HTR-8/SVneo (cell line): ENCODE data around the gene LUZP2.
"Not testable (repeated sequence)": the region's sequence is repeated elsewhere in the genome, so short reads cannot be mapped to it uniquely, and the experiment has no call there.

Source experiments
- DNase-seq: peaks from one replicate; pipeline ENCODE4 v3.0.0; 2011; ENCODE audit warnings: low spot score, mixed read lengths; ENCODE audit not compliant: insufficient read length
- FAIRE-seq: peaks from 2 replicates; lab custom pipeline; 2011; peaks lifted over from hg19 to GRCh38; lab: Jason Lieb, UNC

The LUZP2 gene

DNA sequence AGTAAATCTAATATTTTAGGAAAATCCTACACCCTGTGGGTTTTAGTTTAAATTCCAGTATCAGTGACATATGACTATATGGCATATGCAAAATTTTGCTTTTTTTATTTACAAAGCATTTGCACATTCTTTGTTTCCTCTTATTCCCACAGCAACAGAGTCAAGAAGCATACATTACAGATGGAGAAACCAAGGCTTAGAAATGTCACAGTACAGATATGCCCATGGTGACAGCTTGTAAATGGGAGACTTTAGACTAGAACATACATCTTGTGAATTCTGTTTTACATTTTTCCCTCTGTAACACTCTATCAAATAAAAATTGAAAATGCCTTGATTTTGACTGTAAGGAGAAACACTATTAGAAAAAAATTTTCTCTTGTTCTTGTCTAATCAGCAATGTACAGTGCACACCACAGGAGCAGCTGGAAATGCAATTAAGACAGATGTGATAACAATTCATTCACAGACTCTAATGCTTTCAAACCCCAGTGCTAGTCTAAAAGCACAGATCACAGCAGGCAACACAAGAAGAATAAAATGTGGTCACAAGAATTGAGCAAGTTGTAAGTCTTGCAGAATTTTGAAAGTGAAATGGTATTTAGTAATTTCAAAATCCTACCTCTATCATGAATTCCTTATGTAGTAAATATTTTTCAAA, 375.9 kb downstream of the LUZP2 start:
- DNase-seq (no peak), FAIRE-seq (no peak)

DNA sequence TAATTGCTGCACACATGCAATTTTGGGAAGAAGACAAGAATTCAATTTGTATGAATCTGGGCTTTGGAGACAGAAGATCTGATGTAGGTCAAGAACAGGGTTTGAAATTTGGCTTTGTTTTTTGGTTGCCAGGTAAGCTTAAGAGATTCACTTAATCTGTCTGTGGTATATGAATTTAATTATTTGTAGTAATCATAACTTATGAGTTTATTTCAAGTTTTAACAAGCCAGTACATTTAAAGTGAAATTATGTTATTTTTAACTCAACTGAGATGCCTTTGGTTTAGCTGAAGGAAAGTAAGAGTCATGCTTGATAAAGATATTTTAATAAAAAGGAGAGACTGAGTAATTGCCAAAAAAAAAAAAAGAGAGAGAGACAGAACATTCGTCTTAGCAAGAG, 384.1 kb downstream of the LUZP2 start:
- FAIRE-seq (no peak), DNase-seq (no peak)

DNA sequence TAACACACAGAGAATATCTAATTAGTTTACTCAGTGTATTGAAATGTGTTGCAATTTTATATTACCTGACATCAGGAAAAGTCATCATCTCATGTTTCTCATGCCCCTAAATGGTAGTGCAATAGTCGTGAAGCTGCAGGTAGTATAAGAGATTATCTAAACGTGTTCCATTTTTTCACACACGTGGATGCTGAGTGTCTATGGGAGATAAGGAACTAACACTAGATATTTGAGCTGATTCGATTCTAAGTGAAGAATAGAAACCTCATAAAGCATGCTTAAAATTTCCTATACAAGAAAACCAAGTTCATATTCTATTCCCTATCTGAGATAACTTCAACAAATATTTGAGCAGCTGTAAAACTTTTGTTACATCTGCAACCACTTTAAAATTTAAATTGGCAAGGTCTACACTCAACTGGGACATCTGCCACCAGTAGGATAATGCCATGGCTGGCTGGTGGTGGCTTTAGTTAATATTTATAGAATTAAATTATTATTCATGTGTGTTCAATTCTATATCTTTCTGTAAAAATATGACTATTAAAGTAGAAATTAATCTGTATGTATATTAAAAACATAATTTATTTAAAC, 388.8 kb downstream of the LUZP2 start:
- DNase-seq (no peak), FAIRE-seq (no peak)

DNA sequence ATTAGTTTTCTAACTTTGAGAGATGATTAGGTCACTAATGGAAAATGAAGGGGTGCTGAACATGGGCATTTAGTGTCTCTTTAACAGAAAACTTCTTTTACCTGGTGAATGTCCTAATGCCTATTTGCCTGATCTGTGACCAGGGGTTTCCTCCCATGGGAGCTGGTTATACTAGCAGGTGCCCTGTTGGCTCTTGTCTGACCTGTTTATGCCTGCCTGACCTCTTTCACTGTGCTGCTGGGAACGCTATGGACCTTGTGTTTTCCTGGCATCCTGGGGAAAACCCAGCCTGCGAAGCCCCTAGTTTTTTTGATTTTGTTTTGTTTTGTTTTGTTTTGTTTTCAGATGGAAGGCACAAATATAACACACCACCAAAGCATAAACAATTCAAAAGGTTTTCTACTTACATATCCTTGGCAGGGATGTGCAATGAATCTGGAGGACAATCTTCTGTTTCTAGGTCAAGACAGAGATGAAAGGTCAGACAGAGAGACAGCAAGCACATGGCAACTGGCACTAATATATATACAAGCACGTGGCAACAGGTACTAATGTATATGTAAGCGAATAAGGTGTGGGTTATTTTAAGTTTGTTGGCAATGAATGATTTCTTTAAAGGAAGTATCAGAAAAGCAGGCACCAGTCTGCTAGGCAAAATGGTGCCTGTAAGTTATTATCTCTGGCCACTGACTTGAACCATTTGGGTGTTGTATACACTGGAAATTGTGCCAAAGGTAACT, 390.2 kb downstream of the LUZP2 start:
- DNase-seq: no peak

GRCh38 chr11:24890426-24890825, 393.6 kb downstream of the LUZP2 start:
- FAIRE-seq: no peak
- no peak for DNase-seq

More for the DNA sequence above, 390.2 kb downstream of the LUZP2 start:
- no peak for FAIRE-seq

DNA sequence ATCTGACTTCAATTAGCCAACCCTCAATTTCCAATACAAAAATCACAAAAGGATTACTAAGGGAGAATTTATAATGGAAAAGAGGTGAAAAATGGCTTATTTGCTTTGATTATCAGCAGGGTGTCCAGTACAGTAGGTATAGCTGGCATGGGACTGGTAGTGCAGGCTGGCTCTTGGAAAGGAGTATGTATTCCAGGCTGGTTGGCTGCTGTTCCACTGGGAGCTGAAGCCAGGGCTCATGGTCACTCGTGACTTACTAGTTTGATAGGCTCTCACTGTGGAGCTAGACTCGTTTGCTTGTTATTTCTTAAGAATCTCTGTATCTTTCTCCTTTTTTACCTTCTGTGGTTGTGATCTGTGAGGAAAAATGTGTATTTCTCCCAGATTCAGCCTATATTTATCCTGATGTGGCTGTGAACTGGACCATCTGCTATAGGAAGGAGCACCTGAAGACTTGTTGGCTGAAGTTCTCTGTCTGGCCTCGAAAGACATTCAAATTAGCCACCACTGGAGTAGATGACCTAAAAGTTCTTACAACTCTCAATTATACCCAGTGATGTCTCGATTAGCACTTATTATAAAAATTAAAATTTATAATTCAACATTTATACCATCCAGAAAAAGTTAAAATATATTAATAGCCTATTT, 395.1 kb downstream of the LUZP2 start:
- not testable (repeated sequence) for DNase-seq
- FAIRE-seq: peak; percentile 87

GRCh38 chr11:24896118-24896835, 399.4 kb downstream of the LUZP2 start:
- FAIRE-seq (no peak), DNase-seq (no peak)

GRCh38 chr11:24900514-24900913, 403.7 kb downstream of the LUZP2 start:
- peak; percentile 2 for DNase-seq
- FAIRE-seq: no peak

DNA sequence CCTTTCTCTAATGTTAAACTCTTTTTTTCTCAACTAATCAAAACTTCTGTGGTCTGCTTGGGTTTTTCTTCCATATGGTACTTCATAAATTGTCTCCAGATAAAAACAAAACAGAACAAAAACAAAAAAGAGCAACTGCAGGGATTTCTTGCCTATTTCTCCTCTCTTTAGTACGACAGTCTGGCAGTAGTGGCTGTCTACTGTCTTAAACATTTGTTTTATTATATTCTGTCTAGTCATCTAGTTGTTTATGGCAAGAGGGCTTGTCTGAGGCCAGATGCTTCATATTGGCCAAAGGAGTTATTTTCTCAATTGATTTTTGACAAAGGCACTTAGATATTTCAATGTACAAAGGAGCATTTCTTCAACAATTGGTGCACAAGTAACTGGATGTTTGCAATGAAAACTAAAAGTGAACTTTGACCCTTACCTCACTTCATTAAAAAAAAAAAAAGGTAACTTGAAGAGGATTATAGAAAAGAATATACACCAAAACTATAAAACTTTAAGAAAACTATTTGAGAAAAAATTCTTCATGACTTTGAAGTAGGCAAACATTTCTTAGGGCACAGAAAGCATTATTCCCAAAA, 404.2 kb downstream of the LUZP2 start:
- no peak for FAIRE-seq
- DNase-seq: no peak

GRCh38 chr11:24903555-24903954, 406.7 kb downstream of the LUZP2 start:
- FAIRE-seq (no peak), DNase-seq (no peak)

- FAIRE-seq: no peak
- no peak for DNase-seq
These were observed 428.2 kb downstream of the LUZP2 start for GRCh38 chr11:24925091-24925490.

DNA sequence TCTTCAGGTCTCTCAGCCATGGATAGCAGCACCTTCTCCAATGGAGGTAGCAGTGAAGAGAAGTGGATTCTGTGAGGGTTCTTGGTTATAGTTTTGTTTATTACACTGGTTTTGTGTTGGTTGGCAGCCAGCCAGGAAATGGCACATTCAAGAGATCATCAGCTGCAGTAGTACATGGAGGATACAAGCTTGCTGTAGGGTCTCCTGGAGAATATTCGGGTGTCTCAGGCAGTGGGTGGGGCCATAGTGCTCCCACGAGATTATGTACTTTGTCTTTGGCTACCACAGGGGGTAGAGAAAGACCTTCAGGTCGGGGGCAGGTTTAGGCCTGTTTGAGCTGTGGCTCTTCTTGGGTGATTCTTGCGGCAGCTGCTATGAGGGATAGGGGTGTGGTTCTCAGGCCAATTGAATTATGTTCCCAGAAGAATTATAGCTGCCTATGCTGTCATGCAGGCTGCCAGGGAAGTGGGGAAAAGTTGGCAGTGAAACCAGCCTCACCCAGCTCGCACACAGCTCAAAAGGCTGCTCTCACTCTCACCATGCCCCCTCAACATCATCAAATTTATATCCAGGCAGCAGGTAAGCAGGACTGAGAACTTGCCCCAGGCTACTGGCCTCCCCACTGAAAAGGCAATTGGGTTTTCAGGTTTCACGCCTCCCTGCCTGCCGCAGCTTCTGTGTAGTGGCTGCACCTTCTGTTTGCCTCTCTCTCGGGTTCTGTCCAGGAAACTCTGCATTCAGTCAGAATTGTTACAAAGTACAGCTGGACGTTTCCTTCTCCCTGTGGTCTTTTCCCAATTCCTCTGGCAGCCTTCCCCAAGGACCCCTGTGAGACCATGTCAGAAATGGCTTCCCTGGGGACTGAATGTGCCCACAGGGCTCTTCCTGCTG, 435.5 kb downstream of the LUZP2 start:
- no peak for DNase-seq
- FAIRE-seq: no peak

GRCh38 chr11:24934733-24935439, 438.0 kb downstream of the LUZP2 start:
- DNase-seq: no peak
- no peak for FAIRE-seq

DNA sequence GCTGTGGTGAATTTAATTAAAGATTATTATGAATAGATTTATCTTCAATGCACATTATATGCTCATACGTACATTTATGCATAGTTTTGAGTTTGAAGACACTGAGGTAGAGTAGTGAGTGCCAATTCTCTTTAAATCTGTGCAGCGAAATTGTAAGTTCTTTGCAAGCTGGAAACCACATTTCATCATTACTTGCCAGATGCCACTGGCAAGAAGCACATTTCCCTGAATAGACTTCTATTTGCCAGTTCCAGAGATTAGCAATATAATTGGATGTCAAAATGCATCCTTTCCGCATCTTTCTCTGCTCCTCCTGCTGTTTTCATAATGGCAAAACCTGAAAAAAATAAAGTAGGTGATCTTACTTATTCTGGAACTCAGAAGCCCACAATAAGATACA, 448.0 kb downstream of the LUZP2 start:
- DNase-seq (no peak), FAIRE-seq (no peak)

- DNase-seq (no peak), FAIRE-seq (no peak)
These were observed 452.6 kb downstream of the LUZP2 start for GRCh38 chr11:24949406-24949805.

DNA sequence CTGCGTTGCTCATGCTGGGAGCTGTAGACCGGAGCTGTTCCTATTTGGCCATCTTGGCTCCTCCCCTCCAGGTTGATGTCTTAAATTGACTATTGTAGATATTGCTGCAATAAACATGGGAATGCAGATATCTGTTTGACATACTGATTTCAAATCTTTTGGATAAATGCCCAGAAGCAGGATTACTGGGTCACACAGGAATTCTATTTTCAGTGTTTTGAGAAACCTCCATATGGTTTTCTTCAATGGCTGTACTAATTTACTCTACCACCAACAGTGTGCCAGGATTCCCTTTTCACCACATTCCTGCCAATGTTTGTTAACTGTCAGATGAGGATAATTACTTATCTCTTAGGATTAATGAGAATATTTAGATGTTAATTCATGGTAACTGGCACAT, 467.0 kb downstream of the LUZP2 start:
- DNase-seq (no peak), FAIRE-seq (no peak)

- FAIRE-seq: no peak
- no peak for DNase-seq
These were observed 468.9 kb downstream of the LUZP2 start for GRCh38 chr11:24965748-24966147.

GRCh38 chr11:24993903-24994302, 497.1 kb downstream of the LUZP2 start:
- not testable (repeated sequence) for FAIRE-seq, DNase-seq
